ENCODE data around the gene RTRAF. TPM values are rescaled to one million over a fixed set of nuclear protein-coding genes. Genes with fewer than 3 reads are reported as not detected.

The RTRAF gene
- total and polyA plus RNA-seq, 4 donors, result 21.6 to 119 (median 66.6) TPM

- DNase-seq (ENCODE audit: low spot score), result no peak
- H3K9me3 ChIP-seq (ENCODE audit: control insufficient read depth in 4 of 4, low read length in 3 of 4), result no peaks in the 10 kb centered on the region
- WGBS, result 75% methylated on average over 3 of the region's 3 CpGs
- H3K9ac ChIP-seq (ENCODE audit: low read depth in 1 of 2, low read length in 2 of 2), result no peak overlapping the region
- H3K36me3 ChIP-seq (ENCODE audit: control insufficient read depth in 4 of 4, insufficient read depth in 3 of 4, low read depth in 1 of 4, low read length in 3 of 4), result peaks cover 2 to 30% (median 25%) of the 10 kb centered on the region in 4 donors
- H3K4me3 ChIP-seq (ENCODE audit: low read depth in 1 of 3, low read length in 3 of 3), result no peak overlapping the region
- peaks cover 0 to 11% (median 10%) of the 10 kb centered on the region in 4 donors for H3K4me1 ChIP-seq (ENCODE audit: control insufficient read depth in 4 of 4, insufficient read depth in 4 of 4, low read length in 3 of 4)
- no peaks in the 10 kb centered on the region for H3K27me3 ChIP-seq (ENCODE audit: control insufficient read depth in 4 of 4, insufficient read depth in 4 of 4, low read length in 3 of 4)
- no peak overlapping the region for H3K27ac ChIP-seq (ENCODE audit: low read depth in 1 of 2, low read length in 2 of 2)
- TF ChIP-seq TAF1 (conservative IDR thresholded peaks at IDR 0.05) (no peak), YY1 (IDR thresholded peaks at IDR 0.05) (no peak), RXRA (IDR thresholded peaks at IDR 0.05) (no peak), FOXA2 (IDR thresholded peaks at IDR 0.05) (no peak), EGR1 (IDR thresholded peaks at IDR 0.05; ENCODE audit: low read depth in 2 of 2) (no peak), RAD21 (IDR thresholded peaks at IDR 0.05) (no peak)
- TF ChIP-seq, protein P1, sequence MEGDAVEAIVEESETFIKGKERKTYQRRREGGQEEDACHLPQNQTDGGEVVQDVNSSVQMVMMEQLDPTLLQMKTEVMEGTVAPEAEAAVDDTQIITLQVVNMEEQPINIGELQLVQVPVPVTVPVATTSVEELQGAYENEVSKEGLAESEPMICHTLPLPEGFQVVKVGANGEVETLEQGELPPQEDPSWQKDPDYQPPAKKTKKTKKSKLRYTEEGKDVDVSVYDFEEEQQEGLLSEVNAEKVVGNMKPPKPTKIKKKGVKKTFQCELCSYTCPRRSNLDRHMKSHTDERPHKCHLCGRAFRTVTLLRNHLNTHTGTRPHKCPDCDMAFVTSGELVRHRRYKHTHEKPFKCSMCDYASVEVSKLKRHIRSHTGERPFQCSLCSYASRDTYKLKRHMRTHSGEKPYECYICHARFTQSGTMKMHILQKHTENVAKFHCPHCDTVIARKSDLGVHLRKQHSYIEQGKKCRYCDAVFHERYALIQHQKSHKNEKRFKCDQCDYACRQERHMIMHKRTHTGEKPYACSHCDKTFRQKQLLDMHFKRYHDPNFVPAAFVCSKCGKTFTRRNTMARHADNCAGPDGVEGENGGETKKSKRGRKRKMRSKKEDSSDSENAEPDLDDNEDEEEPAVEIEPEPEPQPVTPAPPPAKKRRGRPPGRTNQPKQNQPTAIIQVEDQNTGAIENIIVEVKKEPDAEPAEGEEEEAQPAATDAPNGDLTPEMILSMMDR (IDR thresholded peaks at IDR 0.05; ENCODE audit: low read depth, low read length, missing input control), result no peak
These were observed 4.1 kb downstream of the RTRAF start for GRCh38 chr14:51993285-51993920.

- Histone ChIP-seq H3K4me1 (ENCODE audit: control insufficient read depth in 4 of 4, insufficient read depth in 4 of 4, low read length in 3 of 4) (no peaks in the 10 kb centered on the region), H3K27me3 (ENCODE audit: control insufficient read depth in 4 of 4, insufficient read depth in 4 of 4, low read length in 3 of 4) (no peaks in the 10 kb centered on the region), H3K9me3 (ENCODE audit: control insufficient read depth in 4 of 4, low read length in 3 of 4) (no peaks in the 10 kb centered on the region), H3K9ac (ENCODE audit: low read depth in 1 of 2, low read length in 2 of 2) (no peak overlapping the region), H3K36me3 (ENCODE audit: control insufficient read depth in 4 of 4, insufficient read depth in 3 of 4, low read depth in 1 of 4, low read length in 3 of 4) (peaks cover 2 to 39% (median 30%) of the 10 kb centered on the region in 4 donors), H3K4me3 (ENCODE audit: low read depth in 1 of 3, low read length in 3 of 3) (no peak overlapping the region), H3K27ac (ENCODE audit: low read depth in 1 of 2, low read length in 2 of 2) (no peak overlapping the region)
- WGBS, result 64% methylated on average over 4 of the region's 4 CpGs
- DNase-seq (ENCODE audit: low spot score), result no peak
- TF ChIP-seq GABPA (IDR thresholded peaks at IDR 0.05 in 1 of 2, conservative IDR thresholded peaks at IDR 0.05 in 1 of 2) (no peak), RAD21 (IDR thresholded peaks at IDR 0.05) (peak; percentile 79 to 80)
- TF ChIP-seq, protein P1 (IDR thresholded peaks at IDR 0.05; ENCODE audit: low read depth, low read length, missing input control), result peak; percentile 60
These were observed 6.9 kb downstream of the RTRAF start for GRCh38 chr14:51996148-51996746.

DNA sequence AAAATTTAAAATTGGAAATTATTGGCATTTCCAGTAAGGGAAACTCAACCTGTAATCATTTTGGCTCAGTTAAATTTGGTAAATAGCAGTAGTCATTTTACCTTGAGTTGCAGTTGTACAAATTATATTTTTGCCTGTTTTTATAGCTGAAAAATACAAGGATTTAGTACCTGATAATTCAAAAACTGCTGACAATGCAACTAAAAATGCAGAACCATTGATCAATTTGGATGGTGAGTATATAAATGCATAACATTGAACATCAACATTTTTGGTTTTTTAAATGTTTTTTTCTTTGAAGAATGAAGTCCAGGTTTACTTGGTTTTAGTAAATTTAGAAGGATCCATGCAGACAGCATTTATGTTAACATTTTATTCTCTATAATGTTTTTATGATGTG lies 9.0 kb downstream of the RTRAF start:
- DNase-seq (ENCODE audit: low spot score), result no peak
- no peak overlapping the region for H3K27ac ChIP-seq (ENCODE audit: low read depth in 1 of 2, low read length in 2 of 2)
- H3K4me1 ChIP-seq (ENCODE audit: control insufficient read depth in 4 of 4, insufficient read depth in 4 of 4, low read length in 3 of 4), result peaks cover 0 to 8% (median 4%) of the 10 kb centered on the region in 4 donors
- no peak overlapping the region for H3K4me3 ChIP-seq (ENCODE audit: low read depth in 1 of 3, low read length in 3 of 3)
- H3K9ac ChIP-seq (ENCODE audit: low read depth in 1 of 2, low read length in 2 of 2), result no peak overlapping the region
- H3K27me3 ChIP-seq (ENCODE audit: control insufficient read depth in 4 of 4, insufficient read depth in 4 of 4, low read length in 3 of 4), result no peaks in the 10 kb centered on the region
- H3K36me3 ChIP-seq (ENCODE audit: control insufficient read depth in 4 of 4, insufficient read depth in 3 of 4, low read depth in 1 of 4, low read length in 3 of 4), result peaks cover 2 to 41% (median 35%) of the 10 kb centered on the region in 4 donors
- no peaks in the 10 kb centered on the region for H3K9me3 ChIP-seq (ENCODE audit: control insufficient read depth in 4 of 4, low read length in 3 of 4)
- TF ChIP-seq HNF4A (conservative IDR thresholded peaks at IDR 0.05), result no peak
- TF ChIP-seq NR2F2 (IDR thresholded peaks at IDR 0.05), result no peak
- TF ChIP-seq REST (IDR thresholded peaks at IDR 0.05), result no peak
- TF ChIP-seq RAD21 (IDR thresholded peaks at IDR 0.05), result no peak
- TF ChIP-seq, protein P2, sequence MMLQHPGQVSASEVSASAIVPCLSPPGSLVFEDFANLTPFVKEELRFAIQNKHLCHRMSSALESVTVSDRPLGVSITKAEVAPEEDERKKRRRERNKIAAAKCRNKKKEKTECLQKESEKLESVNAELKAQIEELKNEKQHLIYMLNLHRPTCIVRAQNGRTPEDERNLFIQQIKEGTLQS (IDR thresholded peaks at IDR 0.05), result no peak
- TF ChIP-seq GABPA (IDR thresholded peaks at IDR 0.05 in 1 of 2, conservative IDR thresholded peaks at IDR 0.05 in 1 of 2), result no peak
- TF ChIP-seq EGR1 (IDR thresholded peaks at IDR 0.05; ENCODE audit: low read depth in 2 of 2), result no peak
- TF ChIP-seq RXRA (IDR thresholded peaks at IDR 0.05), result no peak
- TF ChIP-seq ZBTB33 (IDR thresholded peaks at IDR 0.05), result no peak
- TF ChIP-seq SP1 (IDR thresholded peaks at IDR 0.05), result no peak
